ENCODE results near the gene WDR62.

WDR62 gene

DNA sequence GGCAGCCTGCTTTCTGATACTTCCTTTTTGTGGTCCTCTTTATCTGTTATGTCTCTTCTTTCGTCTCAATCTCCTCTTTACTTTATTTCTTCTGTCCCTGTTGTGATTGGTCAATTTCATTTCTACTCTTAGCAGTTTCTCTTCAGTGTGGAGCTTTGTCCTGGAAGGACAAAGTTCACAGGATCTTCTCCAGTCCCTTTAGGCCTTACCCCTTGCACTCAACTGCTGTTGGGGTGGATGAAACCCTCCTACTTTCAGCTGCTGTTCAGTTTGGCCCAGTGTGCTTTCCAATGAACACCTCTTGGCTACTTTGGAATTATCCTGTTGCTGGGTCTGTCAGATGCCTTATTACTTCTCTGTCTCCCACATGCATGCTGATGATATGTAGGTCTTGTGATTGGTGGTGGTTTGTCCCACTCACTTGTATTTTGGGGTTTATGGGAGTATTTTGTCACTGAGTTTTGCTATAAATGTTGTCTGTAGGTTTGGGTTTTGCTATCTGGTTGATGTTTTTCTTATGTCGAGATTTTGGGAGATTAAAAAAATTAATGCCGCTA lies 24.8 kb downstream of the WDR62 start:
- no peak for DNase-seq (ENCODE audit: low spot score)

DNA sequence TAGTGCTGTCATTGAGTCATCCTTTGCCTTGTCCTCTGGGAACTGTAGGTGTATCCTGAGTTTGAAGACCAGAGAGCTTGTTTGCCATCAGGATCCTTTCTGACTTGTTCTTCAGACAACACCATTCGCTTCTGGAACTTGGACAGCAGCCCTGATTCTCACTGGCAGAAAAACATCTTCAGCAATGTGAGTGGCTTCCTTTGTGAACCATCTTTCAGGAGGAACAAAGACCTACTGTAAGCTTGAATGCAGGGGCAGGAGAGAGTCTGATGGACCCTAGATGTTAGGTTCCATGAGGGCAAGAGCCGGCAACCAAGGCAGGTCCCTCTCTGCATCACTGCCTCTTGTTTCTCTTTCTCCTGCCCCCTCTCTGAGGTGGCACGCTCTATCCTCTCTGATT lies 26.7 kb downstream of the WDR62 start:
- DNase-seq (ENCODE audit: low spot score) = no peak

DNA sequence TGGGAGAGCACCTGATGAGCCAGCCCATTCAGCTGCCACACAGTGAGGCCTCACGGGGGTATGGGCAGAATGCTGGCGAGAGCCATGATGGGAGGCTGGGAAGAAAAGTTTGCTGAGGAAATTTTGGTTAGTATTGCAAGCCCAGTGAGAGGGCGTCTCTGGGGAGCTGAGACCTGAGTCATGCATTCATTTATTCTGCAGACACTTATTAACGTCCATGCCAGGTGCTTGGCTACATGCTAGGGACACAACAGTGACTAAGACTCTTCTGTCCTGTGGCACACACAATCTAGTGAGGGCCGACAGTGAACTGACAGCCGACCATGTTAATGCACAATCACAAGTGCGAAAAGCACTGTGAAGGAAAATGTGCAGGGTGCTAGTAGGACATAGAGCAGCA lies 27.2 kb downstream of the WDR62 start:
- no peak for DNase-seq (ENCODE audit: low spot score)

DNA sequence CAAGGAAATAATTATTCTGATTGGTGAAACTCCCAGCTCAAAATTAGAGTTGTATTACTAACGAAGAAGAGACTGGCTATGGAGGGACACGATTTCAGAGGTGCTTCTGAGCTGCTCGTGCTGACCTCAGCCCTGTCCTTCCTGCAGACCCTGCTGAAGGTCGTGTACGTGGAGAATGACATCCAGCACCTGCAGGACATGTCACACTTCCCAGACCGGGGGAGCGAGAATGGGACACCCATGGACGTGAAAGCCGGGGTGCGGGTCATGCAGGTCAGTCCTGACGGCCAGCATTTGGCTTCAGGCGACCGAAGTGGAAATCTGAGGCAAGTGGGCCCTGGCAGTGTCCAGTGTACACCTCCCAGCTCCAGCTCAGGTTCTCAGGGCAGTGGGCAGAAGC lies 28.2 kb downstream of the WDR62 start:
- no peak for DNase-seq (ENCODE audit: low spot score)

DNA sequence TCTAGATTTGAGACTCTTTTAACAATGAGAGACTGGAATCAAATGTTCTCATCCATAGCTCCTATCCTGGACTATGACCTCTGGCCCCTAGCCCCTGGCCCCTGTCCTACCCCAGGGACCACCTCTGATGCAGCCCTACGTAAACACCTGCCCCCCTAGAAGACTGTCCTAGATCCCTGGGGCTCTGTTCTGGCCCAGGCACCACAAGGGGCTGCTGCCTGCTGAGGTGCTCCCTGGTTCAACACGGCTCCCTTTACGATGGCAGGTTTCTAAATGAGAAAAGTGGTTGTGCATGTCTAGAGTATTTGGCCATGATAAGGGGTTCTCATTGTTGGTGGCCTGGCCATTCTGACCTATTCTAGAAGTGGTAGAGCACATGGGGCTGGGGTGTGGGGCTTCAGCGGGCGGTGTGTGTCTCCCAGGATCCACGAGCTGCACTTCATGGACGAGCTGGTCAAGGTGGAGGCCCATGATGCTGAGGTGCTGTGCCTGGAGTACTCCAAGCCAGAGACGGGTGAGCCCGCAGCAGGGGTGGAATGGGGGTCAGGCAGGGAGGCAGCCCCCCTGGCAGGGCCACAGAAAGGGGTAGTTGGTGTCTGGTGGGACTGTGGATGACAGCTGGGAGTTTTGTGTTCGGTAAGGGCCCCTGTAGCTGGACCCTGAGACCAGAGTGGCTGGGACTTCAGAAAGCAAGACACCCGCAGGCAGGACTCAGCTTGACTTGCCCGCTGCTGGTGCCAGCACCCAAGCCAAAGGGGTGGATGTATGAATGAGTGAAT lies 29.7 kb downstream of the WDR62 start:
- DNase-seq (ENCODE audit: low spot score) = no peak

DNA sequence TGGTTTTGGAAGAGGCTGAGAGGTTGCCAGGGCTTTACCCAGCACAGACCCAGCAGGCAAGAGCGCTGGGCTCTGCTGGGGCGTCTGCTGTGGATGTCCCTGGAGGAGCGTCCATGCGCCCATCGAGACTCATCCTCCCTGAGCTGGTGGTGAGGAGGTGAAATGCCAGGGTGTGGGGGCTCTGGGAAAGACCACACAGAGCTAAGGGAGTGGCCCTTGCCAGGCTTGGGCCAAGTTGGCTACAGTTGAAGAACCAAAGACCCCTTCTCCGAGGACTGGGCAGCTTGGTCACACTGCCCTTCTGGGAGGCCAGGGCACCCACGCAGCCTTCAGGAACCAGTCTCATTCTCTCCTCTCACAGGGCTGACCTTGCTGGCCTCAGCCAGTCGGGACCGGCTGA lies 31.6 kb downstream of the WDR62 start:
- DNase-seq (ENCODE audit: low spot score) = no peak

DNA sequence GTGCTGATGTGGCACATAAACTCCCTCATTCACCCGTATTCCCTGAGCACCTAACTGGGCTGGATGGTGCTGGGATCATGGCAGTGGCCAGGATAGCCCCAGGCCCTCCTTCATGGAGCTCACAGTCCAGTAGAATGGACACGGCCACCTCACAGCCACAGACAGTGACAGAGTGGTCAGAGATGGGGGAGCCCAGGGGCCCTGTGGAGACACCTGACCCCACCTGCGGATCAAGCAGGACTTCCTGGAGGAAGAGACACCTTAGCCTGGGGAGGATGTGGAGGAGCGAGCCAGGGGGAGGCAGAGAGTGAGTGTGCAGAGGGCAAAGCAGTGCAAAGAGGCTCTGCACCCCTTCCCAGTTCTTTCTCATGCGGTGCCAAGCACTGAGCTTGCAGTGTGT lies 35.1 kb downstream of the WDR62 start:
- DNase-seq (ENCODE audit: low spot score) = no peak

DNA sequence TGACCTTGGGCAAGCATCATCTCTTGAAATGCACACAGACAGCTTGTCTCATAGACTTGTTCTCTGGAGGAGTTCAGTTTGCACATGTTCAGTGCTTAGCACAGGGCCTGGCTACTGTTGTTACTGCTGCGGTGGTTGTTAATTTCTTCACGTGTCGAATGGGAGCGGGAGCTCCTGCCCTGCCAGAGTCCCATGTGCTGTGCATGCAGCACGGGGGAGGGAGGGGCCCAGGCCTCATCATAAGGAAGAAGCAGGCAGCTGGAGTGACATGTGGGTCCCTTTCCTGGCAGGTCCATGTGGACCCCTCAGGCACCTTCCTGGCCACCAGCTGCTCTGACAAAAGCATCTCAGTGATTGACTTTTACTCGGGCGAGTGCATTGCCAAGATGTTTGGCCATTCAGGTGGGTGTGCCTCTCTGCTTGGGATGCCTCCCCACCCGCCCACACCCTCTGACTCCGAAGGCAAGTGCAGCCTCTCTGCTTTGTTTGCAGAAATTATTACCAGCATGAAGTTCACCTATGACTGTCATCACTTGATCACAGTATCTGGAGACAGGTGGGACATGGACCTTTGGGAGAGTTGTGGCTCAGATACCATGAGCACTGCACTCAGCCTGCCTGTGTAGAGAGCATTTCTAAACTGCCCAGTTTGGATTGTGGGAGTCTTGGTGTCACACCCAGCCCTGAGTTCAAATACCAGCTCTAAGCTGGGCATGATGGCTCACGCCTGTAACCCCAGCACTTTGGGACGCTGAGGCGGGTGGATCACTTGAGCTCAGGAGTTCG lies 36.4 kb downstream of the WDR62 start:
- DNase-seq (ENCODE audit: low spot score) = no peak

DNA sequence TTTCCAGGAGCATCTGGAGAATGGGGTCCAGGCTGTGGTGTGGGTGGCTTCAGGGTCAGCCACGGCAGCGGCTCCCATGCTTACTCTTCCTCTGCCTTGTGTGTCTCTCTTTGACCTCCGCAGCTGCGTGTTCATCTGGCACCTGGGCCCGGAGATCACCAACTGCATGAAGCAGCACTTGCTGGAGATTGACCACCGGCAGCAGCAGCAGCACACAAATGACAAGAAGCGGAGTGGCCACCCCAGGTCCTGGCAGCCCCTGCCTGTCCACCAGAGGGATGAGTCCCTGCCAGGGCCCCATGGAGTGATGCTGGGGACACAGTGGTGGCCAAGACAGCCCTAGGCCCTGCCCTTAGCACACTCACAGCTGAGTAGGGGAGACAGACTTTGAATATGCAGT lies 37.9 kb downstream of the WDR62 start:
- no peak for DNase-seq (ENCODE audit: low spot score)

DNA sequence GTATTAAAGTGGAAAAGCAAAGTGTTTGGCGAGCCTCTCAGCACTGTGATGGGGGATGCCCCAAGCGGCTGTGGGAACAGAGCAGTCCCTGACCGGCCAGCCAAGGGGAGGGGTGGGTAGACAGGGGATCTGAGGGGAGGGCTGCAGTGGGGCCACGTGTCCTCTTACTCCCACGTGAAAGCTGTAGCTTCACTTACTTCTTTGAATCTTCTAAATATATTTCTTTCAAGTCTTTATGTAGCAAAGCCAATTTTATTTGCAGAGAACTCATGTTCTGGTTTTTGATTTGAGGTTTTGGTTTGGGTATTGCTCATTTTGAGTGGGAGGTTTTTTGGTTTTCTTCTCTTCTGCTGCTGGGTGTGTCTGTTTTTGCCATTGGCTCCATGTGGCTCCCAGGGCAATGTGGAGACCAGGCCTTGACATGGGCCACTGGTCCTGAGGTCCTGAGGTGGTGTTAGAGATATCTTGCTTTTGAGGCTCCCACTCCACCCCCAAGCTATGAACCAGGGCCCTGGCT lies 38.5 kb downstream of the WDR62 start:
- DNase-seq (ENCODE audit: low spot score) = no peak

DNA sequence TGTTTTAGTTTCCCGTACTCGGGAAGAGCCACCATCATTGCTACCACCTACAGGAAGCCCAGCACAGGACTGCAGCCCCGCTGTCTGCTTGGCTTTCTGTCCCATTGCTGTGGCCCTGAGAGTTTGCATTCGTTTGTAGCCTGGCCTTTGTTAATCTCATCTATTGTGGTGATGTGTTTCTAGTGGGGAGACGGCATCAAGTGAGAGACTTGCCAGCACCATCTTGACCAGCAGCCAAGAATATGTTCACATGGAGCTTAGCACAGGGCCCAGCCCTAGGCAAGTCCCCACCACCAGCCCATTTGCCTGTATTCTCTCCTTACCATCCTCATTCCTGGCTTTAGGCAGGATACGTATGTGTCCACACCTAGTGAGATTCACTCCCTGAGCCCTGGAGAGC lies 39.0 kb downstream of the WDR62 start:
- peak; percentile 65 for DNase-seq (ENCODE audit: low spot score)

DNA sequence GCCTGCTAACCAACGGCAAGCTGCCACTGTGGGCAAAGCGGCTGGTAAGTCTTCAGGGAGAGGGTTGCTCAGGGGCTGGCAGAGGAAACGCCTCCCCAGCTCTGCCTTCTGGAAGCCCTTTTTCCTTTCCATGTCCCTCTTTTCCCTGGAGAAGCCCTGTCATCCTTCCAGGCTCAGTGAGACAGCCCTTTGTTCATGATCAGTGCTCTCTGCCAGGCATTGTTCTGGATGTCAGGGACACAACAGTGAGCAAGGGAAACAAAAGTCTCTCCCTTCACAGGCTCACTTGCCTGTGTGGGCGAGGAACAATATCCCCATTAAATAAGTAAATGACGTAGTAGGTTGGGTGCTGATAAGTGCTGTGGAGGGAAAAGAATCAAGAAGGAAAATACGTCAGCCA lies 42.3 kb downstream of the WDR62 start:
- DNase-seq (ENCODE audit: low spot score) = no peak

DNA sequence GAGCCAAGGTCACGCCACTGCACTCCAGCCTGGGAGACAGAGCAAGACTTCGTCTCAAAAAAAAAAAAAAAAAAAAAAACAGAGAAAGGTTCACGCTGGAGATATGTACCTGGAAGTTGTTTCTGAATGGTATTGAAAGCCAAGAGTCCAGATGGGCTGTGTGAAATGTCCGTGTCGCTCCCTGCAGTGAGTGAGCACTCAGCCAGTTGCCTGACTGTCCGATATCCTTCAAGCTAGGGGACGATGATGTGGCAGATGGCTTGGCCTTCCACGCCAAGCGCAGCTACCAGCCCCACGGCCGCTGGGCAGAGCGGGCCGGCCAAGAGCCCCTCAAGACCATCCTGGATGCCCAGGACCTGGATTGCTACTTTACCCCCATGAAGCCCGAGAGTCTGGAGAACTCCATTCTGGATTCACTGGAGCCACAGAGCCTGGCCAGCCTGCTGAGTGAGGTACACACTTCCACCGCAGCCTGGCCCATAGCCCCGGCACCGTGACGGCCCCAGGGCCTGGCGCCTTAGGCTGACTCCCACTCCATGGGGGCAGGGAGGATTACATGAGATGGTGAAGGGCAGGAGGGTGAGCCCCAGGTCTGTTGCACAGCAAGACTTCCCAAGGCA lies 44.6 kb downstream of the WDR62 start:
- peak; percentile 91 for DNase-seq (ENCODE audit: low spot score)

DNA sequence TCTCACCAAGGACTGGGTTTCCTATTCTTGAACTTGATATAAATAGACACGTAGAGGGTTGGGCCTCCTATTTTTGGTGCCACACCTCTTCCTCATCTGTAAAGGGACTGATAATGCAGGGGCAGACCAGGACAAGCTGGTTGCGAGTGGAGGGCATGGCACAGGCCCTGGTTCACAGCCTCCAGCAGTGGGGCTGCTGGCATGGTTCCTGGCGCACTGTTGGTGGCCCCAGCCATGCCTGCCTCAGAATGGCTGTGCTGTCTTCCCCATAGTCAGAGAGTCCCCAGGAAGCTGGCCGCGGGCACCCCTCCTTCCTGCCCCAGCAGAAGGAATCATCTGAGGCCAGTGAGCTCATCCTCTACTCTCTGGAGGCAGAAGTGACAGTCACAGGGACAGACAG lies 45.8 kb downstream of the WDR62 start:
- peak; percentile 80 for DNase-seq (ENCODE audit: low spot score)

DNA sequence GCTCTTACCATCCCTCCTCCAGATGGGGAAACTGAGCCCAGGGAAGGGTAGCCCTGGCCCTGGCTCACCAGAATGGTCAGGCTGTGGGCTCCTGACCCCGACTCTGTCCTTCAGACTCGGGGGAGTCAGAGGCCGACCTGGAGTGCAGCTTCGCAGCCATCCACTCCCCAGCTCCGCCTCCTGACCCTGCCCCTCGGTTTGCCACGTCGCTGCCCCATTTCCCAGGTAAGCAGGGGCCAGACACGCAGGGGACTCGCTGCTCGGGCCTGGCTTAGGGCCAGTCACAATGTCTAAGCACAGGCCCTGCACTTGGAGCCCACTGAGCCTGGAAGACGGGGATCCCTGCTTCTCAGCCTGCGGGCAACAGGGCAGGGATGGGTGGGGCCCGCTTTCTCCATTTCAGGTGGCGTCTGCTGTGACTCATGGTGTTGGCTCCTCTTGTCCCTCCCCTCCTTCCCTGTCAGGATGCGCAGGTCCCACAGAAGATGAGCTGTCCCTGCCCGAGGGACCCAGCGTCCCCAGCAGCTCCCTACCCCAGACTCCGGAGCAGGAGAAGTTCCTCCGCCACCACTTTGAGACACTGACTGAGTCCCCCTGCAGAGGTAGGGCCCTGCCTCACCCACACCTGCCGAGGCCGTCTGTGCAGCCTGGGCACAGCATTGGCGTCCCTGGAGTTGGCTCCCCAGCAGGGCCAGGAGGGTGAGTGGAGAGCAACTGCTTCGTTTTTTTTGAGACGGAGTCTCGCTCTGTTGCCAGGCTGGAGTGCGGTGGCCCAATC lies 47.0 kb downstream of the WDR62 start:
- DNase-seq (ENCODE audit: low spot score) = no peak

DNA sequence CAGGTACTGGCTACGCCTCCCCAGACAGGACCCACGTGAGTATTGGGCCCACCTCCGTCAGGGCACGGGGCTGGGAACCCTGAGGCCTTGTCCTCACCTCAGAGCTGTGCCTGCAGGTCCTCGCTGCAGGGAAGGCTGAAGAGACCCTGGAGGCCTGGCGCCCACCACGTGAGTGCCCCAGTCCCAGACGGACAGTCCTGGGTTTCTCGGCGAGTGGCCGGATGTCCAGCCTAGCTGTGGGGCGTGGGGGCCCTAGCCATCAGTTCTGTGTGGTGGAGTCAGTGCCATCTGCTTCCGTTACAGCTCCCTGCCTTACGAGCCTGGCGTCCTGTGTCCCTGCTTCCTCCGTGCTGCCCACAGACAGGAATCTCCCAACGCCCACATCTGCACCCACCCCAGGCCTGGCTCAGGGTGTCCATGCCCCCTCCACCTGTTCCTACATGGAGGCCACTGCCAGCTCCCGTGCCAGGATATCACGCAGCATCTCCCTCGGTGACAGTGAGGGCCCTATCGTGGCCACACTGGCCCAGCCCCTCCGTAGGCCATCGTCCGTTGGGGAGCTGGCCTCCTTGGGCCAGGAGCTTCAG lies 48.4 kb downstream of the WDR62 start:
- DNase-seq (ENCODE audit: low spot score) = no peak

DNA sequence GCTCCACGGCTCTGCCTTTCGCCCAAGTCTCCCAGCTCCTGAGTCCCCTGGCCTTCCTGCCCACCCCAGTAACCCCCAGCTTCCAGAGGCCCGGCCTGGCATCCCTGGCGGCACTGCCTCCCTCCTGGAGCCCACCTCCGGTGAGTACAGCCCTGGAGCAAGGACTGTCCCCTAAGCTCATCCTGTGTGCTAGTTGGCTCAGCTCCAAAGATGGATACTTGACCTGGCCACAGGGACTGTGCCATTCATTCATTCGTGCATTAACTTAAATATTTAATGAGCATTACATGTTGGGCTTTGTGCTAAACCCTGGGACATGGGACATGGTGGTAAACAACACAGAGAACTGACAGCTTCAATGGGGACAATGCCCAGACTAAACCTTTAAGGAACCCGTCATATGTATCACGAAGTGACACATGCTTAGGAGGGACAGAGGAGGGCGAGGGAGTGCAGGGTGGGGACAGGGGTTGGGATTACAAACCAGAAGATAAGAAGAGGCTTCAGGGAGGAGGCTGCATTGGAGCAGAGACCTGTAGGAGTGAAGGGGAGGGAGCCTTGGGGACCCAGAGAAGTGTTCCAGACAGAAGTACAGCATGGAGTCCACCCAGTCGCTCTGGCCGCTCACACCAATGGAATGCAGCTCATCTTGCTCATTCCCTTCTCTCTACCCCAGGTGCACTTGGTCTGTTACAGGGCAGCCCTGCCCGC lies 49.3 kb downstream of the WDR62 start:
- DNase-seq (ENCODE audit: low spot score) = no peak

DNA sequence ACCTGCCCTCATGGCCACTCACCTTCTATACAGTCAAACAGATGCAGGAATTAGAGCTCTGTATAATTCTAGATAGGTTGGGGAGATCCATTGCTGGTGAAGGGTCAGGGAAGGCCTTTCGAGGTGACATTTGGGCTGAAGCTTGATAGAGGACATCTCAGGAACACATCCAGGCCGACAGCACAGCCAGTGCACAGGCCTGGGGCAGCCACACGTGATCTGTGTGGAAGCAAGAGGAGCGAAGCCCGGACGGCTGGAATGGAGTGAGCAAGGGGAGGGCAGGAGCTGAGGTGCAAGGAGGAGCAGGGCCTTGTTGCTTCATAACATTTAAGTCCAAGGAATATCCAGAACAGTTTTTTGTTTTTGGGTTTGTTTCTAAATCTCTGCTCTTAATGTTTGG lies 51.7 kb downstream of the WDR62 start:
- DNase-seq (ENCODE audit: low spot score) = no peak

DNA sequence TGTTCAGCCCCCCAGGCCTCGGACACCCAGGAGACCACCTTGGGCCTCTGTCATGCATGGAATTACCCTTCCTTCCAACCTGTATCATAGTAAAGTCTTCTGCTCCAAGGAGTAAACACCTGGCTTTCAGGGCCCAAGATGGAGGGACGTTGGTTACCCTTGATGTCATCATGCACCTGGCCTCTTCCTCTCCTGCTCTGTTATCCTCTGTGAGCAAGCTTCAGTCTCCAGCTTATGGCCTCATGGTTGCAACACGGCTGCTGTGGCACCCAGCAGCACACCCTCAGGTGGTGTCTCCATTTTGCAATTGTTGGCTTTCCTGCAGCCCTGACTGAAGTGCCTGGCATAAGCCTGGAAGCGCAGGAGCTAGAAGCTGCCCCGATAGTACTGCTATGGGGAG lies 52.3 kb downstream of the WDR62 start:
- no peak for DNase-seq (ENCODE audit: low spot score)

DNA sequence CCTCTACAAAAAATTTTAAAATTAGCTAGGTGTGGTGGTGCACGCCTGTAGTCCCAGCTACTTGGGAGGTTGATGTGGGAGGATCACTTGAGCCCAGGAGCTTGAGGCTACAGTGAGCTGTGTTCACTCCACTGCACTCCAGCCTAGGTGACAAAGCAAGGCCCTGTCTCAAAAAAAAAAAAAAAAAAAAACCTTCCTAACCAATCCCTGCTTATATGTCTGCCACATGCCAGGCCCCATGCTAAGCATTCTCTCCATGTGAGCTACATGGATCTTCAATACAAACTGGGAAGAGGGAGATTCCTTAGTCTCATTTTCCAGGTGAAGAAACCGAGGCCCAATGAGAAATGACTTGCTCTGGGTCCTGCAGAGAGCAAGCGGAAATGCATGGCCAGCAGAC lies 54.0 kb downstream of the WDR62 start:
- no peak for DNase-seq (ENCODE audit: low spot score)
